SU-DHL-6 (cell line): ENCODE measurements around the gene HSFY2.
"Not testable (repeated sequence)": the region's sequence is repeated elsewhere in the genome, so short reads cannot be mapped to it uniquely, and the experiment has no call there.

Source experiments
- CTCF ChIP-seq: fragments of 200-600 bp; sonication (generic); IDR thresholded peaks from one replicate; pipeline ENCODE4 v1.5.1; 2017; ENCODE audit warnings: antibody characterized with exemption, mild to moderate bottlenecking, low read length, moderate library complexity; ENCODE audit not compliant: insufficient read depth, poor library complexity, severe bottlenecking
- EZH2phosphoT487 ChIP-seq: fragments of 200-600 bp; sonication (generic), shearing (Covaris generic); conservative IDR thresholded peaks from 2 replicates; pipeline ENCODE4 v1.6.1; 2018; ENCODE audit warnings: mild to moderate bottlenecking, antibody characterized with exemption, low read length, moderate library complexity, mixed read lengths

DNA sequence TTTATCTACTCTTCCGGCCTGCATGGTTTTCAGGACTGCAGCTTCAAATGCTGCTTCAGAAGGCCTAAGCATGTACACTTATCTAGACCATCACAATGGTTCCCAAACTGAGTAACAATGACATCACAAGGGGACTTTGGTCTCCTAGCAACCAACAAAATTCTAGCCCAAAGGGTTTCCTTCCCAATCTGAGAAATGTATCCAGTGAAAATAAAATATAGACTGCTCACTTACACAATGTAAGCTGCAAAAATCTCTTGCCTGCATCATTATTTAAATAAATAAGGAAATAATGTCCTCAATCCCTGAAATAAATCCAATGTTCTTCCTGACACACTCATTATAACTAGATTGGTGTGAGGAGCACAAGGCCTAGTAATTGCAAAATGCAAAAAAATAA, at the start of gene HSFY2:
- not testable (repeated sequence) for TF ChIP-seq CTCF, EZH2phosphoT487
